Stimulated activated CD4-positive, alpha-beta T cell treated with anti-CD3 and anti-CD28 coated beads, TNF-alpha, amount 100 ng/mL, for 48 hours (primary cell): Measurements from ENCODE around the gene CHCHD4.

Experiments used
- DNase-seq, 3 donors: peaks; one replicate each; pipeline ENCODE4 v3.0.0-alpha.2; 2020; ENCODE audit warnings: low read depth in 3 of 3

Gene CHCHD4

GRCh38 chr3:14124615-14125192 is at the start of gene CHCHD4, which contains the start of gene TMEM43:
Gene CHCHD4 (minus strand): TSS chr3:14124870. CDS start chr3:14124676, 194 bp downstream.
Gene TMEM43 (plus strand): TSS chr3:14125052. CDS start chr3:14125194, 142 bp downstream.
- DNase-seq, result peak; percentile 93 to 97 (median 94)

- no peak for DNase-seq
Observed at GRCh38 chr3:14172496-14172895, 47.8 kb upstream of the CHCHD4 start.

DNA sequence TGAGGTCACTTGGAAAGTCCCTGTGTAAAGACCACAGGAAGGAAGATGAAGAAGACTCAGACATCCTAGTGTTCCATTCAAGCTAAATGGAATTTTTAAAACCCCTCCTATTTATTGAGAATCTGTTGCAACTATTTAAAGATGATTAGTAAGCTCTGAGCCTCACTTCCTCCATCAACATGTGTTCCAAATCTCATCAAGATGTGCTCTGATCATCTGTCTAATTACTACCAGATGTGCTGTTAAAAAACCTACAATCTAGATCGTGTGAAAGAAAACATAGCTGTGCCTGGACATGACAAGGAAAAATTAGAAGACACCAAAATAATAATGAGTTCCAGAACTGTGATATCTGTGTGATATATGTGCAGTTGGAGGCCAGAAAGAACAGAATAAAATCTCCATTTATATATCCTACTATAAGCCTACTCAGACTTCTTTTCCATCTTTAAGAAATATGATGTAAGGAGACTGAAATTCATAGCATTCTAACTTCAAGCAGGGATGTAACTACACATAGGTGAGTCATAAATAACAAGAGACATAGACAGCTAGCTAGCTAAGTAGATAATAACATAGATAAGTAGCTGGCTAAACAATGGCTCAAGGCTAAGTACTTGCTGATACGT is 46.0 kb upstream of the CHCHD4 start:
- no peak for DNase-seq

DNA sequence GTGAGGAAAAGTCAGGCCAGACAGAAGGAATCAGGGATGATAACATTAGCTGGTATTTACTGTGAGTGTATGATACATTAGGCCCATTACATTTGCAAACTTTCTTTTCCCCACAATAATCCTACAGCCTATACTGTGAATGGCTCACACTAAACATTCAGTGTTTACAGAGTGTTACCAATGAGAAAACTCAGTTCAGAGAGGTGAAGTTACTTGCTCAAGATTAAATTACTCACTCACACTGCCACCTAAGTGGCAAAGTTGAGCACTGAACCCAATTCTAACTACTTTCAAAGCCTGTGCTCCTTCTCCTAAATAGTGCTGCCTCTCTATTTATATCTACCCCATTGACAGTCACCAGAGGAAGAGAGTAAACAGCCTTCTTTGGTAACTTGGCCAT is 45.2 kb upstream of the CHCHD4 start:
- no peak for DNase-seq

DNA sequence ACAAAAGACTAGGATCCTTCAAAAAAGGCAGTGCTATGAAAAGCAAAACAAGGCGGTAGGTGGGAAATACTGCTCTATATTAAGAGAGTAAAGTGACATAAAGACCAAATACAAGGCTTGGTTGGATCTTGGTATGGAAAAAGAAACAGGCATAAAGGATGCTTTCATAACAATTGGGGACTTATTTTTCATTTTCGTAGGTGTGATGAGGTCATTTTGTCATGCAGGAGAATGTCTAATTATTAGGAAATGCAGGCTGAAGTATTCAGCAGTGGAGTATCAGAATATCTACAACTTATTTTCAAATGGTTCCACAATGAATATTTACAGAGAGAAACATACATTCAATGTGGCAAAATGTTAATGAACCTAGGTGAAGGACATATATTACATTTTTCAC is 44.8 kb upstream of the CHCHD4 start:
- DNase-seq, result no peak

DNA sequence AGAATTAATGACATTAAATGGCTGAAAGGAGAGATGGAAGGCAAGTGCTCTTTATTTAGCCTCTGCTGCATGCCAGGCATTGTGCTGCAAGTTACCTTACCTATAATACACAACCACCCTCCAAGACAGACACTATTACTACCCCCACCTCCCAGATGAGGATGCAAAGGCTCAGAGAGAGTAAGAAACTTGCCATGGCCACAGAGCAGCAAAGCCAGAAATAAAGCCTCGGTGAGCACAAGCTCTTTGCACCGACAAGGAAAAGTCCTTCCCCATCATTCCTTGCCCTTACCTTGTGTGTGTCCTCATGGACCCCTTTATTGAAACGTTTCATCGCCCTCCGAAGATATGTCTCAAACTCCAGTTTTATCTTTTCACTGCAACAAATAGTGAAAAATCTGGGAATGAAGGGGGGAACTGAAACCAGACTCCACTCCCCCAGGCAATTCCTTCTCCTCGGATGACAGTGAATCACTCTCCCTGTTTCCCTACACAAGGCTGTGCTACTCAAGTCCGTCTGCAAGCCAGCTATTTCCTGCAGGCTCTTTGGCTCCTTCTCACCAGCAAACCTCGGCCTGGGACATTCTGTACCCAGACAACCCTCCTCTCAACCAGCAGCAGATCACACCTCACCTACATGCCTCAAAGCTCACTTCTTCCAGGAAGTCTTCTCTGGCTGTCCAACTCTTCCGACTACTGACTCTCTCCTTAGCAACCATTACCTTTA is 42.4 kb upstream of the CHCHD4 start:
- DNase-seq, result no peak

GRCh38 chr3:14162178-14162577 is 37.5 kb upstream of the CHCHD4 start:
- DNase-seq, result no peak

GRCh38 chr3:14161282-14161681 is 36.6 kb upstream of the CHCHD4 start:
- no peak for DNase-seq

- DNase-seq, result no peak
Observed at GRCh38 chr3:14159426-14159825, 34.8 kb upstream of the CHCHD4 start.

DNA sequence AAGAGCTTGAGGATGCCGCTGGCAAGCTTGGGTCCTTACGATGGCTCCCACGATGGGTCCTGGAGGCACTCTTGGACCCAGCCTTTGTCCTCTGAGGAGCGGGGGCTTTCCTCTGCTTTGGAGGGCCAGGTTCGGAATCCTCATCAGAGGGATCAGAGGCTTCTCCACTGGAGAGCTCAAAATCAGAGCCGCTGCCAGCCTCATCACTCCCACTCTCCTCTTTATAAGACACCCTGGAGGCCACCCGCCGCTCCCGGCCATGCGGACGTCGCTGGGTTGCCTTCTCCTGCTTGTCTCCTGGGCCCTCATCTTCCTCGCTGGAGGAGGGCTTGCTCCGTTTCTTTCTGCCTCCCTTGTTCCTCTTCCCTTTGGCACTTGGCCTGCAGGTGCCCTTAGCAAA is 33.7 kb upstream of the CHCHD4 start:
- no peak for DNase-seq

DNA sequence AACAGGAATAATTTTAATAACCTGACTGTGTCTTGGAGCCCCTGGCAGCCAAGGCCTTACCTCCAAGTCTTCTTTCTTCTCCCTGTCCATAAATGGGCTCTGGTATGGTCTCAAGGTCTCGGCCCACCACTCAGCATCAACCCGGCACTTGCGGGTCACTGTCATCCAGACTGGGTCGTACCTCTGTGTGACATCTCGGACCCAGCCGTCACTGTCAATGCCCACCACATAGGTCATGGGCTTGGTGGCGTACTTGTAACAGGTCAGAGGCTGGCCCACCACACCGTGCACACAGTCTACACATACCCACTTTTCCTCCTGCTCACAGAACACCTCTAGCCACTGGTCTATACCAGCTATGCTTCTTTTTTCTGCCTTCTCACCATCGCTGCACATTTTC is 33.3 kb upstream of the CHCHD4 start:
- no peak for DNase-seq

DNA sequence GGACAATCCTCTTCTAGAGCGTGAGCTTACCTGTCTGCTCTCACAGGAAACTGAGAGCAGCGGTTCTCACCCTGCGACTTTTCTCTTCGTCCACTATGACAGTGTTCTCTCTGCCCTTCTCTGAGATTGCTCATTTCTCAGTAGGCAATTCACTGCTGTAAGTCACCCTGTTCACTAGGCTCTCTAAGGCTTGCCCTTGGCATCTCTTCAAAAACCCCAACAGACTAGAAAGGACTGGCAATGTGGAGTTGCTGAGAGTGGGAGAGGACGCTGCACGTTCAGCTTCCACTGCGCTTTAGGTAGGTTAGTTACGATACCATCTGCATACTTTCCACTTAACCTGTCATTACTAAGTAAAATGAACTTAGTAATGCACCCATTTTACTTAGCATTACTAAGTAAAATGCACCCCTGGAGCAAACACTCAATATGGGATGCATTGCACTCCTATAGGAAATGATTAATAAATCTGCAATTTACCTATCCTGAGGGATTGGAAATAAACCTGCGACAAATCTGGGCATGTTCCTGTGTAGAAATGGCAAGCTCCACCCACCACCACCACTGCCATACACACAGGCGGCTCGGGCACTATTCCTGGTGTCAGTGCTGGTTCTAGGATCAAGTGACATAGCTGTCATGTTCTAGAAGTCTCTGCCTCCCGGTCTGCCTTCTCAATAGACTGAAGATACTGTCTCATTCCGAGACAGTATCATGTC is 32.3 kb upstream of the CHCHD4 start:
- no peak for DNase-seq

DNA sequence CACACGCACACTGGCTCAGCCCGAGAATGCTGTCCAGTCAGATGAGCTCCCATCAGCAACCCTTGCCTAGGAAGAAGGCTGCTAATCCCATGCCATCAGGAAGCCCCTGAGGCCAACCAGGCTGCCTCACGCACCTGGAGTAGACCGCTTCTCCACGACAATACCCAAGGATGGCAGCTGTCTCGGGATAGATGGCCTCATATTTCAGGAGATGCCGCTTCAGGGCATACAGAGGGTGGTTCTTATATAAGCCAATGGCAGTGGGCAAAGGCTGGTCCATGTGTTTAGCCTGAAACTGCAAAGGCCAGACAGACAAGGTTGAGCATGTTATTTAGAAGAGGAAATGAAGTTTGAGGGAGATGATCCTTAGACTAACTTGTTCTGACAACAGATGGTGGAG is 31.5 kb upstream of the CHCHD4 start:
- no peak for DNase-seq

DNA sequence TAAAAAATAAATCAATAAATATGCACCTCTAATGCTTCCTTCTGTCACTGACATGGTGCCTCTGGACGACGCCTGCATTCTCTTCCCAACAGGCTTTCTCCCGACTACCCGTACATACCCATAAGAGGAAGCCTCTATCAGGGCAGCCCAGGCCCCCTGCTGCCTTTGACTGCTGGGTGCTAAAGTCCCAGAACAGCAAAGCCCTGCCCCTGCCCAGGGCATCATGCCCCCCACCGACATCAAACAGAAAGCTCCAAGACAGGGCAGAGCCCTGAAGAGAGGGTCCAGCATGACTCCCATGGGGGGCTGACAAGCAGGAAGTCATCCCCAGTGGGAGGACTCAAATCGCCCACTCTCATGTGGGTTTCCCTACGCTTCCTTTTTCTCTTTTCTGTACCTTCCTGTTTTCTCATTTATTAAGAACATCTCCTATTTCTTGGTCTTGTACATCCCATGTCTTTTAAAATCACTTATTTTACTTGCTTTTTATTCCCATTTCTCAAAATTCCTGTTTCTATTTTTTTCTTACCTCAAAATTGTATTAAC is 30.3 kb upstream of the CHCHD4 start:
- DNase-seq, result no peak

- DNase-seq, result no peak
Observed at GRCh38 chr3:14154276-14154675, 29.6 kb upstream of the CHCHD4 start.

DNA sequence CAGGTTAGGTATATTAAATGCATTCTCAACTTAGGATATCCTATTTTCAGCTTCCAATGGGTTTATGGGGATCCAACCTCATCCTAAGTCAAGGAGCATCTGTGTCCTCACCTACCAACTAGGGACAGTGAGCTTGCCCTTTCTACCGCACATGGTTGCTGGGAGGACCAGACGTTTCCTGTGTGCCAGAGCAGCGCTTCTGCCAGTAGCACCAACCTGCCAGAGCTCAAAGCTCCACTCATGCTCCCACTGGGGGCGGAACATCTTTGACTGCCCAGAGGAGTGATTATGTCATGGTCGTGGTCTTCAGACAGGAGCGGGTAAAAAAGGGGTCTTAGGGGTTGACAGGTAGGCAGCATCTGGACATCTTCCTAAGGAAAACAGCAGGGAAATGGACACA is 29.0 kb upstream of the CHCHD4 start:
- DNase-seq, result no peak

DNA sequence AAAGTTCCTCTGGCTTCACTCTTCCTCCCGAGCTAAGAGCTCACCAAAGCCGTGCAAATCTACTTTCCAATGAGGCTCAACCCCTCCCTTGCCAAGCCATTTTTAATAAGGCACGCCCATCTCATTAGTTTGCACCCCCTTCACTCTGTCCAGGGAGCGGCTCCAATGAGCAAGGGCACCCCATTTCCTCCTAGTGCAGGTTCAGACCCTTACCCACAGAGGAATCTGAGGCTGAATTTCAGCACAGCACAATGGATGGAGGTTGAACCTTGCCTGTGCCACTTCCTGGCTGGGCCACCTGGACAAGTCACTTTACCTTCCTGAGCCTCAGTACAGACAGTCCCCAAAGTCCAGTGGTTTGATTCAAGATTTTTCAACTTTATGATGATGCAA is 28.3 kb upstream of the CHCHD4 start:
- no peak for DNase-seq

- no peak for DNase-seq
Observed at GRCh38 chr3:14152233-14152962, 27.7 kb upstream of the CHCHD4 start.

GRCh38 chr3:14151471-14152083 is 26.9 kb upstream of the CHCHD4 start:
- no peak for DNase-seq

DNA sequence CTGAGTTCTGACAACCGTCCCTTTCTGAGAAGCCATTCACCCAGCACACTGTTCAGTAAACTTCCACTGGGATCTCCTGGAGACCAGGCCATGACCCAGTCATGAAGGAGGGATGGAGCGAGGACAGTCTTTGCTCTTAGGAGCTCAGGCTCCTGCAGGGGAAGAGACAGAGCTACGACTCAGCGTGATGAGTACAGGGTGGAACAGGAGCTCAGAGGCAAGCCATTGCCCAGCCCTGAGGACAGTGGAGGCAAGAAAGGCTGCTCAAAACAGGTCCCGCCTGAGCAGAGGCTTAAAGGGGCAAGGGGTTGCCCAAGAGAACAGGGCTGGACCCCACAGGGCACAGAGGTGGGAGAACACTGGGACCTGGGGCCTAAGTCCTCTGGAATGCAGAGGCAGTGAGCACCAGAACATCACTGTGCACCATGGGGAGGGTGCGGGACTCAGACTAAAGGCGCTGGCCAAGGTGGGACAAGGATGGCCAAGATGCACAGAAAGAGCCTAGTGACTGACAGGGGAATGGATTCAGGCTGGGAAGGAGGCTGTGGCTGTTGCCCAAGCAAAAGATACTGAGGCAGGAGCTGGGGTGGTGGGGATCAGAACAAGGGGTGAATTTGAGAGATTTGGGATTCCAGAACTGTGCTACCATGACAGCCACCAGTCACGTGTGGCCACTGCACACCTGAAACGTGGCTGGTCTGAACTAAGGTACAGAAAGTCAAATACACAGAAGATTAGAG is 26.0 kb upstream of the CHCHD4 start:
- DNase-seq, result no peak
